Keratinocyte (primary cell): ENCODE data around the gene DLGAP1. TPM values are rescaled to one million over a fixed set of nuclear protein-coding genes. Genes with fewer than 3 reads are reported as not detected.

Source experiments
- DNase-seq: peaks from one replicate; pipeline ENCODE4 v3.0.0-alpha.2; 2011; ENCODE audit warnings: low read depth, missing footprints, low spot score
- FAIRE-seq: peaks from 2 replicates; lab custom pipeline; 2011; peaks lifted over from hg19 to GRCh38; lab: Jason Lieb, UNC
- H2AFZ ChIP-seq: 2 replicates; pipeline ENCODE4 v1.6.0; 2012; ENCODE audit warnings: low read length, control low read depth, inconsistent platforms; ENCODE audit not compliant: control insufficient read depth
- H3K27ac ChIP-seq: 2 replicates; pipeline ENCODE4 v1.5.1; 2011; ENCODE audit warnings: low read length; ENCODE audit not compliant: control insufficient read depth, insufficient read depth
- H3K27me3 ChIP-seq: 3 replicates; pipeline ENCODE4 v1.6.0; 2011; ENCODE audit warnings: low read length; ENCODE audit not compliant: control insufficient read depth, insufficient read depth; ENCODE audit errors: extremely low read depth
- H3K36me3 ChIP-seq, 2 experiments: 2 replicates in 1 of 2; 3 replicates in 1 of 2; pipeline ENCODE4 v1.5.1; 2011; ENCODE audit warnings: low read length in 2 of 2, mild to moderate bottlenecking in 1 of 2; ENCODE audit not compliant: control insufficient read depth in 2 of 2, insufficient read depth in 2 of 2; ENCODE audit errors: extremely low read depth in 1 of 2
- H3K4me1 ChIP-seq: 3 replicates; pipeline ENCODE4 v1.5.1; 2011; ENCODE audit warnings: low read length; ENCODE audit not compliant: control insufficient read depth, insufficient read depth; ENCODE audit errors: extremely low read depth
- H3K4me2 ChIP-seq: 3 replicates; pipeline ENCODE4 v1.6.0; 2011; ENCODE audit warnings: low read depth, low read length; ENCODE audit not compliant: control insufficient read depth, insufficient read depth; ENCODE audit errors: extremely low read depth
- H3K4me3 ChIP-seq, 3 experiments: fragments of 200-600 bp in 1 of 3; sonication (generic) in 1 of 3; 2 replicates in 2 of 3; 3 replicates in 1 of 3; pipeline ENCODE4 v1.5.1; 2011 to 2016; ENCODE audit warnings: low read length in 3 of 3, mild to moderate bottlenecking in 3 of 3, control low read depth in 2 of 3, inconsistent platforms in 1 of 3, low read depth in 1 of 3, mixed read lengths in 1 of 3, mixed run types in 1 of 3, moderate library complexity in 1 of 3; ENCODE audit not compliant: control insufficient read depth in 2 of 3, insufficient read depth in 2 of 3; ENCODE audit errors: extremely low read depth in 1 of 3
- H3K79me2 ChIP-seq: 2 replicates; pipeline ENCODE4 v1.6.0; 2012; ENCODE audit warnings: low read length; ENCODE audit not compliant: control insufficient read depth, insufficient read depth
- H3K9ac ChIP-seq: 3 replicates; pipeline ENCODE4 v1.6.0; 2011; ENCODE audit warnings: low read length; ENCODE audit not compliant: control insufficient read depth, insufficient read depth; ENCODE audit errors: extremely low read depth
- H3K9me1 ChIP-seq: 3 replicates; pipeline ENCODE4 v1.6.0; 2011; ENCODE audit warnings: low read length; ENCODE audit not compliant: control insufficient read depth, insufficient read depth; ENCODE audit errors: extremely low read depth
- H3K9me3 ChIP-seq: 2 replicates; pipeline ENCODE4 v1.5.1; 2012; ENCODE audit warnings: low read depth, low read length; ENCODE audit not compliant: control insufficient read depth
- H4K20me1 ChIP-seq: 3 replicates; pipeline ENCODE4 v1.6.0; 2011; ENCODE audit warnings: low read length; ENCODE audit not compliant: control insufficient read depth, insufficient read depth; ENCODE audit errors: extremely low read depth
- EZH2 ChIP-seq: IDR thresholded peaks from one replicate; pipeline ENCODE4 v1.6.1; 2012; ENCODE audit warnings: inconsistent platforms, mild to moderate bottlenecking, low read length, moderate library complexity
- dilution Hi-C: fragments of 300-500 bp; cut with MboI; formaldehyde crosslinking; loops from one replicate; pipeline ENCODE4 v1.7.0; 2020; ENCODE audit warnings: low sequenced_read_pairs; ENCODE audit not compliant: extremely low pct_ligation_motif_present
- polyA plus RNA-seq, 5 experiments: library from polyadenylated mRNA; depleted of rRNA in 3 of 5; stranded (reverse) in 3 of 5; stranded (forward) in 1 of 5; unstranded in 1 of 5; fragments of >200 nt; gene quantifications; 1 replicate in 1 of 5; 2 replicates in 3 of 5; 3 replicates in 1 of 5; pipeline versions ENCODE4 v1.2.1 to v1.2.3, GENCODE V29; 2011 to 2012; ENCODE audit warnings: missing spikeins in 2 of 5, low read depth in 1 of 5, low replicate concordance in 1 of 5
- TF ChIP-seq, protein P1 (sequence below), 3 experiments: IDR thresholded peaks in 1 of 3; conservative IDR thresholded peaks in 1 of 3; optimal IDR thresholded peaks in 1 of 3; 2 replicates in 2 of 3; 3 replicates in 1 of 3; pipeline versions ENCODE3 to v1.5.1; 2011; ENCODE audit warnings: low read length in 3 of 3, mild to moderate bottlenecking in 3 of 3, moderate library complexity in 2 of 3, control low read depth in 1 of 3, inconsistent platforms in 1 of 3; ENCODE audit not compliant: insufficient read depth in 2 of 3; ENCODE audit errors: extremely low read depth in 1 of 3

DLGAP1 gene
- polyA plus RNA-seq, 1 donor (not counting 4 experiments of a cell fraction or from before 2014, with no cell fraction given) = not detected

- Histone ChIP-seq H4K20me1 (no peaks in the 10 kb centered on the region), H3K36me3 (no peaks in the 10 kb centered on the region), H2AFZ (no peak overlapping the region), H3K9me1 (no peaks in the 10 kb centered on the region), H3K9ac (no peak overlapping the region), H3K9me3 (no peaks in the 10 kb centered on the region), H3K4me2 (no peak overlapping the region), H3K27me3 (no peaks in the 10 kb centered on the region), H3K27ac (no peak overlapping the region), H3K79me2 (no peaks in the 10 kb centered on the region), H3K4me3 (no peak overlapping the region), H3K4me1 (no peaks in the 10 kb centered on the region)
- DNase-seq = no peak
- TF ChIP-seq, protein P1, sequence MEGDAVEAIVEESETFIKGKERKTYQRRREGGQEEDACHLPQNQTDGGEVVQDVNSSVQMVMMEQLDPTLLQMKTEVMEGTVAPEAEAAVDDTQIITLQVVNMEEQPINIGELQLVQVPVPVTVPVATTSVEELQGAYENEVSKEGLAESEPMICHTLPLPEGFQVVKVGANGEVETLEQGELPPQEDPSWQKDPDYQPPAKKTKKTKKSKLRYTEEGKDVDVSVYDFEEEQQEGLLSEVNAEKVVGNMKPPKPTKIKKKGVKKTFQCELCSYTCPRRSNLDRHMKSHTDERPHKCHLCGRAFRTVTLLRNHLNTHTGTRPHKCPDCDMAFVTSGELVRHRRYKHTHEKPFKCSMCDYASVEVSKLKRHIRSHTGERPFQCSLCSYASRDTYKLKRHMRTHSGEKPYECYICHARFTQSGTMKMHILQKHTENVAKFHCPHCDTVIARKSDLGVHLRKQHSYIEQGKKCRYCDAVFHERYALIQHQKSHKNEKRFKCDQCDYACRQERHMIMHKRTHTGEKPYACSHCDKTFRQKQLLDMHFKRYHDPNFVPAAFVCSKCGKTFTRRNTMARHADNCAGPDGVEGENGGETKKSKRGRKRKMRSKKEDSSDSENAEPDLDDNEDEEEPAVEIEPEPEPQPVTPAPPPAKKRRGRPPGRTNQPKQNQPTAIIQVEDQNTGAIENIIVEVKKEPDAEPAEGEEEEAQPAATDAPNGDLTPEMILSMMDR (optimal IDR thresholded peaks at IDR 0.05 in 1 of 3, IDR thresholded peaks at IDR 0.05 in 1 of 3, conservative IDR thresholded peaks at IDR 0.05 in 1 of 3; ENCODE audit: extremely low read depth in 1 of 3, insufficient read depth in 2 of 3, low read length in 3 of 3) = no peak
- no peak for TF ChIP-seq EZH2
- dilution Hi-C loops = no loop called here
- FAIRE-seq = no peak
Measured at GRCh38 chr18:3784949-3785348, 670.2 kb downstream of the DLGAP1 start.

DNA sequence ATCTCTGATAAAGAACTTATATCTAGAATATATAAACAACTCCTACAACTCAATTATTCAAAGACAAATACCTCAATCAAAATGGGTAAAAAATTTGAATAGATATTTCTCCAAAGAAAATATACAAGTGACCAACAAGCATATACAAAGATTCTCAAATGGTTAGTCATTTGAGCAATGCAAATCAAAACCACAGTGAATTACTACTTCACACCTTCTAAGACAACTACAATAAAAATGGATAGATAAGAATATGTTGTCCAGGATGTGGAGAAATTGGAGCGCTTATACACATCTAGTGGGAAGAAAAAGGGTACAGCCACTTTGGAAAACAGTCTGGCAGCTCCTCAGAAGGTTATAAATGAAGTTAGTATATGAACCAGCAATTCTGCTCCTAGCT lies 672.2 kb downstream of the DLGAP1 start:
- TF ChIP-seq, protein P1 (optimal IDR thresholded peaks at IDR 0.05 in 1 of 3, IDR thresholded peaks at IDR 0.05 in 1 of 3, conservative IDR thresholded peaks at IDR 0.05 in 1 of 3; ENCODE audit: extremely low read depth in 1 of 3, insufficient read depth in 2 of 3, low read length in 3 of 3) = no peak
- TF ChIP-seq EZH2 = no peak
- dilution Hi-C loops = no loop called here
- no peak overlapping the region for H2AFZ ChIP-seq
- H3K4me1 ChIP-seq = no peaks in the 10 kb centered on the region
- no peak overlapping the region for H3K4me2 ChIP-seq
- no peaks in the 10 kb centered on the region for H3K9me1 ChIP-seq
- H3K9me3 ChIP-seq = no peaks in the 10 kb centered on the region
- no peaks in the 10 kb centered on the region for H4K20me1 ChIP-seq
- H3K27ac ChIP-seq = no peak overlapping the region
- H3K9ac ChIP-seq = no peak overlapping the region
- no peaks in the 10 kb centered on the region for H3K79me2 ChIP-seq
- H3K36me3 ChIP-seq = no peaks in the 10 kb centered on the region
- H3K4me3 ChIP-seq = no peak overlapping the region
- H3K27me3 ChIP-seq = no peaks in the 10 kb centered on the region
- no peak for FAIRE-seq
- DNase-seq = no peak
